AG09319 (cell line): ENCODE data around the gene ZNF638.

Source experiments
- DNase-seq: peaks from one replicate; pipeline ENCODE4 v3.0.0-alpha.2; 2010; ENCODE audit warnings: low read depth; ENCODE audit errors: extremely low read depth
- CTCF ChIP-seq: IDR thresholded peaks from 2 replicates; pipeline ENCODE4 v1.5.1; 2011; ENCODE audit warnings: low read depth, mild to moderate bottlenecking, inconsistent platforms, low read length, moderate library complexity

Gene ZNF638

DNA sequence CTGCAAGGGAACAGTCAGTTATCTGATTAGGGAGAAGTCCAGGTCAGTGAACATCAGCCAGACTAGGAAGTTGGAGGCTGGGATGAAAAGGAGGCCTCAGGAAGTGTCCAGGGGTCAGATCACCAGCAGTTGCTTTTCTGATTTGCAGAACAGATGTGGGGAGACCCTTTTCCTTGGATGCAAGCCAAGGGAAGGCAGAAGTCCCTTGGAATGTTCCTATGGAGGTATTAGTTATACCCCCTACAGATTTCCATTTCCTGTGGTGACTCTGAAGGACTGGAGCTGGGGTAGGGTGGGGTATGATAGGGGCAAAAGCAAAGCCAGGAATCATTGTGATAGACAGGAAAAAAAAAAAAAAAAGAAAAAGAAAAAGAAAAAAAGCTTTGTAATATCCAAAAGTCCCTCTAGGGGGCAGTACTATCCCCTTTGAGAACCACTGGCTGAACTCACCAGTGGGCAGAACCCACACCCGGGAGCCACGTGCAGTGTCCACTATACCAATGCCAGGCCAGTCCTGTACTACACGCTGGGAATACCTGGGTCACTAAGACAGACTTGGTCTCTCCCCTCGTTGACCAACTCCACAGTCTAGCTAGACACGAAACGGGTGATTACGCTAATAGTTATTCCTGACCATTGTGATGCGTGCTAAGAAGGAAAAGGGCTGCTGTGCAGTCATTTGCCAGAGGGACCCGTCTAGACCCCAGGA lies 129.2 kb downstream of the ZNF638 start:
- DNase-seq = no peak
- TF ChIP-seq CTCF = peak; percentile 51

- no peak for DNase-seq
- TF ChIP-seq CTCF = no peak
Observed at GRCh38 chr2:71461304-71461671, 129.7 kb downstream of the ZNF638 start.

GRCh38 chr2:71462056-71462605 lies 130.5 kb downstream of the ZNF638 start:
- no peak for TF ChIP-seq CTCF
- DNase-seq = no peak

DNA sequence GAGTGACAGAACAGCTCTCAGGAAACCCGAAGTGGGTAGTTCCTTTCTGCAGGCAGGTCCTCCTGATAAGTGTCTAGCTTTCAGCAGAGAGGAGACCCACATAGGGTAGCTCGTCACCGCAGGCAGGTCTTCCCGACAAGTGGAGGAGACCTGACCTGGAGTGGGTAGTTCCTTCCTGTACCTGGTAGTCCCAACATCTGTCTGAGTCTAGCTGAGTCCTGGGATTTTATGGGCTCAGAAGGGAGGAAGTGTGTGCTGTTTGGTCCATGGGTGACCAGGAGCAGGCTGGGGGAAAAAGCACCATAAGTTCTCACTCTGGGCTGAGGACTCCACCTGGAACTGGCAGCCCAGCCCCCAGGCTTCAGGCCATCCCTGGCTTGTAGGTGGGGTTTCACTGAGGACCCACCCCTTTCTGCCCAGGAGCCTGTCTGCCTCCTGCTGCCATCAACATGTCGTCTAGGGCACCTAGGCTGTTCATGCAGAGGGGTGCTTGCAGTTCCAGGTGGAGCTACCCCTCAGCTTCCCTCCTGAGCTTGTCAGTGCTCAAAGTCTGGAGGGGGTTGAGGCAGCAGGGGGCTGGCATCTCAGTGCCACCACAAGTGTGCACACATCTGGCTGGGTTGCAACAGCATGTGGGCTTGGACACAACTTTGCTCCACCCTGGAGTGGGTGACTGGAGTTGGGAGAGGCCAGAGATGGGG lies 131.2 kb downstream of the ZNF638 start:
- TF ChIP-seq CTCF = no peak
- no peak for DNase-seq

- no peak for TF ChIP-seq CTCF
- no peak for DNase-seq
Observed at GRCh38 chr2:71463342-71463654, 131.7 kb downstream of the ZNF638 start.

DNA sequence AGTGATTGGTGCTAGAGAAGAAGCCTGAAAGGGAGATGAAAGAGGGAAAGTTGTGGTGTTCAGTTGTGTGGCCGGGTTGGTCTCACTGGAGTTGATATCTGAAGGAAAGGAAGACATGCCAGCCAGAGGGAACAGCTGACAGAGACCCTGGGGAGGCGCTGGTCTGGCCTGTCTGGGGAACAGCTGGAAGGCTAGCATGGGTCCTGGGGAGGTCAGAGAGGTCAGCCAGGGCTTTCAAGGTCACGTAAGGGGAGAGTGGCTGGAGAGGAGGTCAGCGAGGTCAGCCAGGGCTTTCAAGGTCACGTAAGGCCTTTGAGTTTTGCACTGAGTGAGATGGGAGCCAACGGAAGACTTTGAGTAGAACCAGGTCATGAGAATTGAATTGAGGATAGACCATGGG lies 132.8 kb downstream of the ZNF638 start:
- no peak for TF ChIP-seq CTCF
- no peak for DNase-seq

DNA sequence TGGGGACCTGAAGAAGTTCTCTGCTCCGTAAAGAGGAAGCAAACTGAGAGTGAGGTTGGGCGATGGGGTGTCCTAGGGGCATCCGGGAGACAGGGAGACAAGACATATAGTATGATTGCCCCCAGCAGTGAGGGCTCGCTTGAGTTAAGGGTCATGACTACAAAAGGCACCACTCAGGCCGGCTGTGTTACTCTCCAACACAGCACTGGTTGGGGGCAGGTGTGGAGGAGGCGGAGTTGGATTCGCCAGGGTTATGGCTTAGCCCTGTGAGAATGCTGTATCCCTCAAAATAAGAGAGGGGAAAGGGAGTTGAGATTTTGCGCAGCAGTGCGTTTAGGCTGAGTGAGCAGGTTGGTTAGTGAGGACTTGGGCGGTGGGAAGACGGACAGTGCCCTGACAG lies 133.8 kb downstream of the ZNF638 start:
- no peak for TF ChIP-seq CTCF
- DNase-seq = no peak
